Upper lobe of left lung (tissue), 6 donors: ENCODE results near the gene FAF2. TPM values are rescaled to one million over a fixed set of nuclear protein-coding genes. Genes with fewer than 3 reads are reported as not detected.

Source experiments
- ATAC-seq, 2 donors: fragments of 200-7000 bp; cut with Tn5 transposase; one replicate each; pipeline ENCODE4 v1.9.1; 2022; ENCODE audit warnings: mild to moderate bottlenecking in 2 of 2, moderate library complexity in 2 of 2; ENCODE audit not compliant: low FRiP score in 2 of 2
- DNase-seq, 2 donors: peaks; one replicate each; pipeline ENCODE4 v3.0.0-alpha.2; 2019 to 2020
- H3K27ac ChIP-seq, 4 donors: fragments of 200-600 bp; sonication (generic); one replicate each; pipeline ENCODE4 v1.5.1; 2016 to 2019
- H3K27me3 ChIP-seq, 4 donors: fragments of 200-600 bp; sonication (generic); one replicate each; pipeline ENCODE4 v1.5.1; 2017 to 2019
- H3K36me3 ChIP-seq, 4 donors: fragments of 200-600 bp; sonication (generic); one replicate each; pipeline ENCODE4 v1.5.1; 2016 to 2019
- H3K4me1 ChIP-seq, 4 donors: fragments of 200-600 bp; sonication (generic); one replicate each; pipeline ENCODE4 v1.5.1; 2018 to 2019
- H3K4me3 ChIP-seq, 4 donors: fragments of 200-600 bp; sonication (generic); one replicate each; pipeline ENCODE4 v1.5.1; 2017 to 2019; ENCODE audit warnings: mild to moderate bottlenecking in 2 of 4, moderate library complexity in 1 of 4
- H3K9me3 ChIP-seq, 4 donors: fragments of 200-600 bp; sonication (generic); one replicate each; pipeline ENCODE4 v1.5.1; 2018 to 2019
- CTCF ChIP-seq, 6 experiments: fragments of 450-650 bp in 4 of 6; fragments of 200-600 bp in 2 of 6; sonication (generic) in 2 of 6; IDR thresholded peaks; one replicate each; pipeline ENCODE4 v1.5.1; 2016 to 2019; ENCODE audit warnings: antibody characterized with exemption in 6 of 6
- EP300 ChIP-seq, 4 donors: sonication (generic); formaldehyde crosslinking; IDR thresholded peaks; one replicate each; pipeline ENCODE4 v1.5.1; 2017; ENCODE audit warnings: antibody characterized with exemption in 4 of 4, control low read depth in 2 of 4
- POLR2A ChIP-seq, 4 donors: fragments of 450-650 bp; IDR thresholded peaks; one replicate each; pipeline ENCODE4 v1.5.1; 2016 to 2017; ENCODE audit warnings: antibody characterized with exemption in 4 of 4, mild to moderate bottlenecking in 2 of 4
- POLR2AphosphoS5 ChIP-seq, 2 donors: sonication (generic); formaldehyde crosslinking; IDR thresholded peaks; one replicate each; pipeline ENCODE4 v1.5.1; 2017; ENCODE audit warnings: antibody characterized with exemption in 2 of 2
- WGBS, 2 donors: methylation state at CpG; one replicate each; pipeline ENCODE4 v1.1.5; 2017 to 2018; 5-methylcytosine and 5-hydroxymethylcytosine counted together
- total RNA-seq, 6 donors: library from RNA; depleted of rRNA in 4 of 6; stranded (reverse); fragments of >200 nt in 4 of 6; gene quantifications; one replicate each; pipeline versions ENCODE4 v1.1.0 to v1.2.1, GENCODE V29; 2016 to 2021
- donor health status: DM: no; HTN: no; CAD: no; lungs with moderate emphysema.
- donor health status: DM: no; HTN: yes; CAD: no; lungs with severe emphysema.

The FAF2 gene
- total RNA-seq, result 10 to 100 TPM; 11.5 to 33.0 (median 30.0) TPM

GRCh38 chr5:176447978-176448608 lies at the start of gene FAF2:
FAF2 (plus strand) TSS chr5:176448385; CDS start chr5:176448408, 23 bp downstream.
- Histone ChIP-seq H3K4me1 (peaks cover 25 to 34% (median 31%) of the 10 kb centered on the region in 4 donors), H3K4me3 (peak within 1 kb of the TSS; percentile 70 to 95 (median 87)), H3K36me3 (peaks cover 0 to 2% (median 0%) of the 10 kb centered on the region in 4 donors), H3K27me3 (no peaks in the 10 kb centered on the region), H3K27ac (peak within 1 kb of the TSS; percentile 93 to 99 (median 98)), H3K9me3 (no peaks in the 10 kb centered on the region)
- WGBS, 2 donors, result 0 to 2% methylated on average over 7 to 49 of the region's 50 CpGs
- peak in 1 of 4 donors; percentile 28 for TF ChIP-seq EP300 (IDR thresholded peaks at IDR 0.05)
- TF ChIP-seq CTCF (IDR thresholded peaks at IDR 0.05), result peak; percentile 98 to 100 (median 98)
- TF ChIP-seq POLR2AphosphoS5 (IDR thresholded peaks at IDR 0.05), result peak; percentile 87 to 90
- TF ChIP-seq POLR2A (IDR thresholded peaks at IDR 0.05), result peak in 3 of 4 donors; percentile 73 to 92 (median 91)
- ATAC-seq (peak; percentile 98 to 99), DNase-seq (peak; percentile 96 to 99)

- H3K27me3 ChIP-seq, result no peaks in the 10 kb centered on the region
- no peaks in the 10 kb centered on the region for H3K9me3 ChIP-seq
- TF ChIP-seq POLR2A (IDR thresholded peaks at IDR 0.05) (no peak), POLR2AphosphoS5 (IDR thresholded peaks at IDR 0.05) (no peak), EP300 (IDR thresholded peaks at IDR 0.05) (no peak), CTCF (IDR thresholded peaks at IDR 0.05) (no peak)
- 72 to 77% methylated on average over 14 to 17 of the region's 17 CpGs for WGBS, 2 donors
- DNase-seq (no peak), ATAC-seq (peak; percentile 21 to 38)
- peaks cover 0 to 6% (median 0%) of the 10 kb centered on the region in 4 donors for H3K4me1 ChIP-seq
- H3K36me3 ChIP-seq, result peaks cover 0 to 36% (median 15%) of the 10 kb centered on the region in 4 donors
- no peak overlapping the region for H3K4me3 ChIP-seq
- no peak overlapping the region for H3K27ac ChIP-seq
Measured at GRCh38 chr5:176400382-176401156, 47.6 kb upstream of the FAF2 start.

- no peaks in the 10 kb centered on the region for H3K9me3 ChIP-seq
Measured at GRCh38 chr5:176401281-176402205, 46.6 kb upstream of the FAF2 start.

More at GRCh38 chr5:176401281-176402205, 46.6 kb upstream of the FAF2 start:
- DNase-seq, result no peak
- 87 to 92% methylated on average over 22 of the region's 22 CpGs for WGBS, 2 donors
- Histone ChIP-seq H3K36me3 (peaks cover 0 to 36% (median 17%) of the 10 kb centered on the region in 4 donors), H3K27me3 (no peaks in the 10 kb centered on the region), H3K27ac (no peak overlapping the region), H3K4me3 (no peak overlapping the region), H3K4me1 (peaks cover 0 to 6% (median 0%) of the 10 kb centered on the region in 4 donors)
- no peak for TF ChIP-seq CTCF (IDR thresholded peaks at IDR 0.05)
- TF ChIP-seq POLR2A (IDR thresholded peaks at IDR 0.05), result no peak
- no peak for TF ChIP-seq POLR2AphosphoS5 (IDR thresholded peaks at IDR 0.05)
- no peak for TF ChIP-seq EP300 (IDR thresholded peaks at IDR 0.05)
- no peak for ATAC-seq
